ENCODE results near the gene DHRS11.

DHRS11 gene

GRCh38 chr17:36591434-36592315 lies at the start of gene DHRS11:
TSS of gene DHRS11 (plus strand) at chr17:36591879. CDS start at chr17:36592010, 131 bp downstream.
- Mint-ChIP-seq H3K4me3 (peak within 1 kb of the TSS; percentile 69), H3K4me1 (ENCODE audit: low read depth) (peaks cover 23% of the 10 kb centered on the region), H3K36me3 (ENCODE audit: low read depth) (peaks cover 16% of the 10 kb centered on the region), H3K27me3 (ENCODE audit: low read depth) (no peaks in the 10 kb centered on the region), H3K9me3 (no peaks in the 10 kb centered on the region), H3K27ac (peak within 1 kb of the TSS; percentile 58)

DNA sequence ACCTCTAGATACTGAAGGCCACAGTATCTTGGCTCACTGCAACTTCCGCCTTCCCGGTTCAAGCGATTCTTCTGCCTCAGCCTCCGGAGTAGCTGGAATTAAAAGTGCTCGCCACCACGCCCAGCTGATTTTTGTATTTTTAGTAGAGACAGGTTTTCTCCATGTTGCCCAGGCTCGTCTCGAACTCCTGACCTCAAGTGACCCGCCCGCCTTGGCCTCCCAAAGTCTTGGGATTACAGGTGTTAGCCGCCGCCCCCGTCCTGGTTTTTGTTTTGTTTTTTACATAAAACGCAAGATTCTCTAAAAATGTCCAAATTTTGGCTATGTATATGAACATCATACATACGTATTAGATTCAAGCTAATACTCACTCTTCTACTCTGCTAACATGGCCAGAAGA lies 48.9 kb upstream of the DHRS11 start:
- Mint-ChIP-seq H3K4me1 (ENCODE audit: low read depth) (peaks cover 12% of the 10 kb centered on the region), H3K36me3 (ENCODE audit: low read depth) (peaks cover 24% of the 10 kb centered on the region), H3K27ac (no peak overlapping the region), H3K27me3 (ENCODE audit: low read depth) (no peaks in the 10 kb centered on the region), H3K4me3 (no peak overlapping the region), H3K9me3 (no peaks in the 10 kb centered on the region)

DNA sequence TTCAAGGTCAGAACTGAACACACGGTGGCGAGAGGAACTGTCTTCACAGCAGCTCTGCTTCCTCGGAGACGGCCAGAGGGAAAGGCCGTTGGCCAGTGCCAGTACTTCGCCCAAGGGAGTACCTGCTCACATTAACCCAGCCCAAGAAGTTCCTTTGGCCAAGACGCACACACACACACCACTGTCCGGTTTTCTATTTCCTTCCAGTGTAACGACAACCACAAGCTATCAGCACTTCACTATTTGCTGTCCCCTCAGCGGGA lies 47.7 kb upstream of the DHRS11 start:
- Mint-ChIP-seq H3K4me1 (ENCODE audit: low read depth) (peaks cover 19% of the 10 kb centered on the region), H3K4me3 (peak overlapping the region; percentile 100), H3K36me3 (ENCODE audit: low read depth) (peaks cover 22% of the 10 kb centered on the region), H3K9me3 (no peaks in the 10 kb centered on the region), H3K27ac (peak overlapping the region; percentile 97), H3K27me3 (ENCODE audit: low read depth) (no peaks in the 10 kb centered on the region)

DNA sequence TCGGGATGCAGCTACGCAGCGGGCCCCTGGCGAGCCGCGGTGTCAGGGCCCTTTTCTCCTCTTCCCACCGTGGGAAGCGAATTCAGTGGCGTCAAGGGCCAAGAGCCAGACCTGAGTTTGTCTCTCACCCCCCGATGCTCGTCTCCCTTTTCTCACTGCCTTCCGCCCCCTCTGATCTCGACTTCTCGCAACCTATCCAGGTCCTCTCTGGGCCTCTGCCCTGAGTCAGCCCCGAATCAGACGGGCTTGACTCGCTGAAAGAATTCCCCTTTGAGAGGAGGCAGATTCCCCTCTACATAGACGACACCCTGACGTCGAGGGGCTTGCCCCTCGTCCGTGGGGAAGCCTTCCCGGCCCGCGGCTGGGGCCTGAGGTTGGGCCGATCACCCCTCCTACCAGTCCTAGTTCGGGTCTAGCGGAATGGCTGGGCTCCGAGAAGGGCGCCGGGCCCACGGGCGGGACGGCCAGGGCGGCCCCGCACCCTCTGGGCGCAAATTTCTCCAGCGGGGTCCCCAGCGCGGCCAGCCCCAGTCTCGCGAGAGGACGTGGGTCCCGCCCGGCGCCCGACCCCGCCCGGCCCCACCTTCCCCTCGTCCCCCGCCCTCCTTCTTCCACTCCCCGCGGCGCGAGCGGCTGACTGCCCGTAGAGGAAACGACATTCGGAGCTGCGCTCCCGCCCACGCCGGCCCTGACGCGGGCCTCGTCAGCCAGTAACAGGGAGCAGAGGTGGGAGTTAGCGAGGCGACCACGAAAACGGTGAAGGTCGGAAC lies 47.2 kb upstream of the DHRS11 start, which contains the start of gene GGNBP2:
Gene GGNBP2 (plus strand): TSS at position 613 of the 770 bp plus-strand sequence. CDS start 806 bp downstream, outside the sequence.
- Mint-ChIP-seq H3K36me3 (ENCODE audit: low read depth) (peaks cover 21% of the 10 kb centered on the region), H3K4me1 (ENCODE audit: low read depth) (peaks cover 19% of the 10 kb centered on the region), H3K4me3 (peak within 1 kb of the TSS; percentile 100), H3K27me3 (ENCODE audit: low read depth) (no peaks in the 10 kb centered on the region), H3K27ac (peak within 1 kb of the TSS; percentile 97), H3K9me3 (no peaks in the 10 kb centered on the region)

DNA sequence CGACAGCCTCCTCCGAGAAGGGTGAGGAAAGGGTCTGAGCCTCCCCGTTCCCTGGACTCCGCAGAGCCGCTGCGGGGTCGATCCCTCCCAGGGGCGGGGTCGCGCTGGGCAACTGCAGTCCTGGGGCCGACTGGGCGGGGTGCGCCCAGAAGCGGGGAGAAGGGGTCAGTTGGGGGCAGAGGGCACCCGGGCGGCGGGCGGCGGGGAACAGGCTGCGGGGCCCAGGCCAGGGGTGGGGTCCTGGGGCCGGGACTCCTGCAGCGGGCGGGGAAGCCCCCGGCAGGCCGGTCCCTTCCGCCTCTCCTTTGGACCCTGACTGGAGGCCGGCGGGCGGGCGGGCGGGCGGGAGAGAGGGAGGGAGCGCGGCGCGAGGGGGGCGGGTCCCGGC lies 46.6 kb upstream of the DHRS11 start:
- peaks cover 20% of the 10 kb centered on the region for H3K4me1 Mint-ChIP-seq (ENCODE audit: low read depth)
- peak overlapping the region; percentile 97 for H3K27ac Mint-ChIP-seq
- no peaks in the 10 kb centered on the region for H3K9me3 Mint-ChIP-seq
- peaks cover 18% of the 10 kb centered on the region for H3K36me3 Mint-ChIP-seq (ENCODE audit: low read depth)
- H3K4me3 Mint-ChIP-seq, result peak overlapping the region; percentile 100
- no peaks in the 10 kb centered on the region for H3K27me3 Mint-ChIP-seq (ENCODE audit: low read depth)

DNA sequence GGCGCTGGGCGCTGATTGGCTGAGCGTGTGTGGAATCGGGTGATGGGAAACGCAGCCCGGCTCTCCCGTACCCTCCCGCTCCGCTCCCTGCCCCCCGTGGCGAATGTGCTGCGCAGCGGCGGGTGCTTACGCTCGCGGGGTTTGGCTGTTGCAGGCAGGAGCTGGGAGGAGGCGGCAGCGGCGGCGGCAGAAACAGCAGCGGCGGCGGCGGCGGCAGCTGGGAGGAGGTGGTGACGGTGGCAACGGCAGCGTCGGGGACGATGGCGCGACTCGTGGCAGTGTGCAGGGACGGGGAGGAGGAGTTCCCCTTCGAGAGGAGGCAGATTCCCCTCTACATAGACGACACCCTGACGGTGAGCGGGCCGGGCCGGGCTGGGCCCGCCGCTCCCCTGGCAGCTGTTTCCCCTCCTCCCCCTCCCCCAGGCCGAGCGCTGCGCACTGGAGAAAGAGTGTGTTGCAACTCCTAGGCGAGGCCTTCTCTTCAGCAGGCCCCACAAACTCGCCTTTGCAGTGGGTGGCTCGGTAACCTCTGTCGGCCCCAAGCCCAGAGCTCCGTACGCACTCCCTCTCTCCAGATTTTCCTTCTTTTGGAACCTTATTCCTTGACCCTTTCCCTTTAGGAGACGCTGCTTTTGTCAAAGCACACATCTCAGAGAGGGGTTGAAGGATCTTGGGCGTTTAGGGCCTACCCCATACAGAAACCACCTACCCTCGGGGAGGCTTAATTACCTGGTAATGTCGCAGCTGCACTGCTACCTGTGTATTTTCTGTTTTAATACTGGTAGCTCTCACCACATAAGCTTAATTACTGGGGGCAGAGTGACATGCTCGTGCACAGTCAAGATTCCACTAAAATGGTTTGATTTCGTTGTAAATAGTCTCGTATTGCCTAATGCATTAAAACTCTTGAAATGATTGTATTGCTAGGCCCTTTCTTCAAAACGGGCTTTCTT lies 45.9 kb upstream of the DHRS11 start:
- H3K4me1 Mint-ChIP-seq (ENCODE audit: low read depth), result peaks cover 26% of the 10 kb centered on the region
- H3K9me3 Mint-ChIP-seq, result no peaks in the 10 kb centered on the region
- H3K27me3 Mint-ChIP-seq (ENCODE audit: low read depth), result no peaks in the 10 kb centered on the region
- H3K27ac Mint-ChIP-seq, result peak overlapping the region; percentile 90
- H3K36me3 Mint-ChIP-seq (ENCODE audit: low read depth), result peaks cover 21% of the 10 kb centered on the region
- H3K4me3 Mint-ChIP-seq, result peak overlapping the region; percentile 100

DNA sequence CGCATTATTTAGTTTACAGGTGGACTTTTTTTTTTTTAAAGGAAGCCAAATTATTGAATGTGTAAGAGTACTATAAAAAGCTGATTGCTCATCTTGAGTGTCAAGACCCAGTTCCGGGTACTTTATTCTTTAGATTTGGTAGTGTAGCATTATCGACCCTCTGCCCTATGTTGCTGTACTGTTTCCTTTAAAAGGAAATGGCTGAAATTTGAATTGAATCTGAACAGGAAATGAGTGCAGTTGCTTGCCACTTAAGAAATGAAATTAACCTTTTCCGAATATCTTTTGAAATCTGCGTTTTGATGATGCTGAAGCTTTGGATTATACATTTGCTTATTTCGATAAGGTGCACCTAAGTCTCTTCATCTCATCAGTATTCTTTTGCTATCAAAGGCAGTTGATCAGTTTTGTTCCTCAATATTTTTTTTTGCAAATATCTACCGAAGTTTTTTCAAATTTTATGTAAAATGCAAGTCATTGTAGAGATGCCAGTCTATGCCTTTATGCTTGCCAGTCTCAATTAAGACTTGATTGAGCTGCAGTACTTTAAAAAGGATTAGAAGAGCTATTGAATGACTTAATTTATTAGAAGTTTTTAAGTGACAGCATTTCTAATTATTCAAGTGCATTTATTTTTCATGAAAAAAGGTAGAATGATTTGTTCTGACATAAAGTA lies 45.1 kb upstream of the DHRS11 start:
- Mint-ChIP-seq H3K36me3 (ENCODE audit: low read depth) (peaks cover 23% of the 10 kb centered on the region), H3K9me3 (no peaks in the 10 kb centered on the region), H3K4me1 (ENCODE audit: low read depth) (peaks cover 28% of the 10 kb centered on the region)

GRCh38 chr17:36547776-36548175 lies 43.9 kb upstream of the DHRS11 start:
- Mint-ChIP-seq H3K4me3 (peak overlapping the region; percentile 100), H3K27ac (peak overlapping the region; percentile 47), H3K27me3 (ENCODE audit: low read depth) (no peaks in the 10 kb centered on the region), H3K9me3 (no peaks in the 10 kb centered on the region), H3K4me1 (ENCODE audit: low read depth) (peaks cover 28% of the 10 kb centered on the region), H3K36me3 (ENCODE audit: low read depth) (peaks cover 20% of the 10 kb centered on the region)

More for the DNA sequence above, 45.1 kb upstream of the DHRS11 start:
- H3K27me3 Mint-ChIP-seq (ENCODE audit: low read depth), result no peaks in the 10 kb centered on the region
- peak overlapping the region; percentile 90 for H3K27ac Mint-ChIP-seq
- peak overlapping the region; percentile 100 for H3K4me3 Mint-ChIP-seq

- H3K27me3 Mint-ChIP-seq (ENCODE audit: low read depth), result no peaks in the 10 kb centered on the region
- H3K27ac Mint-ChIP-seq, result peak overlapping the region; percentile 11
- peaks cover 38% of the 10 kb centered on the region for H3K4me1 Mint-ChIP-seq (ENCODE audit: low read depth)
- no peaks in the 10 kb centered on the region for H3K9me3 Mint-ChIP-seq
- H3K36me3 Mint-ChIP-seq (ENCODE audit: low read depth), result peaks cover 26% of the 10 kb centered on the region
- H3K4me3 Mint-ChIP-seq, result peak overlapping the region; percentile 10
Measured at GRCh38 chr17:36550491-36551417, 40.9 kb upstream of the DHRS11 start.

DNA sequence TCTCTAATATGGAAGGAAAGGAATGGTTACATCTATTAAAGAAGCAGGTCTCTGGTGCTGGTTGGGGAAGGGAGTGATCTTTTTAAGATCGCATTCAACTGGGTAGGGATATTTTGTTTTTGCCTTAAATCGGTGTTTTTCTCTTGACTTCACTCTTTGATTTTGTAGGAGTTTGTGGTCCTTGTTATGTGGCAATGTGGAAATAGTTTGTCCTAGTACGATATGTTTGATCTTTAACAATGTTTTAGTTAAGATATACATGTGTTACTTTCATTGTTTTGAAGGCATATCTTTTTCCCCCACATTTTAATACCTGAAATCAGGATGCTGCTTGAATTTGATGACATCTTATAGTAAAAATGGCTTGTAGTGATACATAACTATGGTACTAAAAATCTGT lies 38.2 kb upstream of the DHRS11 start:
- Mint-ChIP-seq H3K4me1 (ENCODE audit: low read depth) (peaks cover 37% of the 10 kb centered on the region), H3K36me3 (ENCODE audit: low read depth) (peaks cover 31% of the 10 kb centered on the region), H3K27ac (peak overlapping the region; percentile 26), H3K9me3 (no peaks in the 10 kb centered on the region), H3K4me3 (no peak overlapping the region), H3K27me3 (ENCODE audit: low read depth) (no peaks in the 10 kb centered on the region)

DNA sequence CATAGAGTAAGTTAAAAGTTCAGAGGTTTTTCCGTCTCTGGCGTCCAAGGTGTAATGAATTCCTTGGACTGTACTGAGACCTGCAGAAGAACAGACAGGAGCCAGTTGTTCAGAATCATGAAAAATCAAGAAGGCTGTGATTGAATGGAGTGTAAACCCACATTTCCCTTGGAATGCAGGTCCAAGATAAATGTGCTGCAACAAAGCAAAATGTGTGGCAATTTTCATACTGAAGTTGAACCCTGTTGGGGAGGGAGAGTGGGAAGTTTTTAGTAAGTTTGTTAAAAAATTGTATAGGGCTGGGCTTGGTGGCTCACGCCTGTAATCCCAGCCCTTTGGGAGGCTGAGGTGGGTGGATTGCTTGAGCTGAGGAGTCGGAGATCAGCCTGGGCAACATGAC lies 25.6 kb upstream of the DHRS11 start:
- peaks cover 28% of the 10 kb centered on the region for H3K36me3 Mint-ChIP-seq (ENCODE audit: low read depth)
- H3K4me1 Mint-ChIP-seq (ENCODE audit: low read depth), result peaks cover 10% of the 10 kb centered on the region
- no peaks in the 10 kb centered on the region for H3K9me3 Mint-ChIP-seq
- no peak overlapping the region for H3K27ac Mint-ChIP-seq
- H3K27me3 Mint-ChIP-seq (ENCODE audit: low read depth), result no peaks in the 10 kb centered on the region
- H3K4me3 Mint-ChIP-seq, result no peak overlapping the region

DNA sequence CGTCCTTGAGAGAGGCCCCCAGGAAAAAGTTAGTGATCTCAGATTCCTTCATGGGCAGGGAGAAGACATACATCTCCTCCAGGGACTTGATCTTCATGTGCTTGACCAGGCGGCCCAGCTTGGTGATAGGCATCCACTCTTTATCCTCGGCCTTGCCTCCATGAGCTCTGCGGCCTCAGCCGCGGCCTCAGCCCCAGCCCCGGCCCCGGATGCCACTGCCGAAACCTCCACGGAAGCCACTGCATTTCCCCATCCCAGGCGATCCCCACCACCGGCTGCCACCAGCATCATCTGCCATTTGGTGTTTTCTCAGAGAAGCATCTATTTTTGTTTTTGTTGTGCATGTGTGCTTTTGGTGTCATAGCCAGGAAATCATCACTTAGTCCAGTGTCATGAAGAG lies 16.7 kb upstream of the DHRS11 start:
- Mint-ChIP-seq H3K27ac (no peak overlapping the region), H3K36me3 (ENCODE audit: low read depth) (peaks cover 28% of the 10 kb centered on the region), H3K4me1 (ENCODE audit: low read depth) (peaks cover 2% of the 10 kb centered on the region), H3K27me3 (ENCODE audit: low read depth) (no peaks in the 10 kb centered on the region), H3K4me3 (no peak overlapping the region), H3K9me3 (no peaks in the 10 kb centered on the region)

GRCh38 chr17:36576793-36577192 lies 14.9 kb upstream of the DHRS11 start:
- no peaks in the 10 kb centered on the region for H3K9me3 Mint-ChIP-seq
- no peaks in the 10 kb centered on the region for H3K27me3 Mint-ChIP-seq (ENCODE audit: low read depth)
- H3K36me3 Mint-ChIP-seq (ENCODE audit: low read depth), result peaks cover 36% of the 10 kb centered on the region
- H3K4me1 Mint-ChIP-seq (ENCODE audit: low read depth), result peaks cover 2% of the 10 kb centered on the region
- no peak overlapping the region for H3K27ac Mint-ChIP-seq
- H3K4me3 Mint-ChIP-seq, result no peak overlapping the region

Measured in T-helper 1 cell treated with Interleukin-12 subunit alpha and Interleukin-12 subunit beta and Interleukin-4 antibody, amounts not matched to agents 30 μg/mL and 1 μg/mL, for 36 hours (primary cell).